Measurements from ENCODE around the gene EID2. TPM values are rescaled to one million over a fixed set of nuclear protein-coding genes. Genes with fewer than 3 reads are reported as not detected.

The EID2 gene
- total and polyA plus RNA-seq, 2 of the 13 experiments (the other 11 are each of a cell fraction or from before 2014, with no cell fraction given), result 3.7 to 14.1 TPM

DNA sequence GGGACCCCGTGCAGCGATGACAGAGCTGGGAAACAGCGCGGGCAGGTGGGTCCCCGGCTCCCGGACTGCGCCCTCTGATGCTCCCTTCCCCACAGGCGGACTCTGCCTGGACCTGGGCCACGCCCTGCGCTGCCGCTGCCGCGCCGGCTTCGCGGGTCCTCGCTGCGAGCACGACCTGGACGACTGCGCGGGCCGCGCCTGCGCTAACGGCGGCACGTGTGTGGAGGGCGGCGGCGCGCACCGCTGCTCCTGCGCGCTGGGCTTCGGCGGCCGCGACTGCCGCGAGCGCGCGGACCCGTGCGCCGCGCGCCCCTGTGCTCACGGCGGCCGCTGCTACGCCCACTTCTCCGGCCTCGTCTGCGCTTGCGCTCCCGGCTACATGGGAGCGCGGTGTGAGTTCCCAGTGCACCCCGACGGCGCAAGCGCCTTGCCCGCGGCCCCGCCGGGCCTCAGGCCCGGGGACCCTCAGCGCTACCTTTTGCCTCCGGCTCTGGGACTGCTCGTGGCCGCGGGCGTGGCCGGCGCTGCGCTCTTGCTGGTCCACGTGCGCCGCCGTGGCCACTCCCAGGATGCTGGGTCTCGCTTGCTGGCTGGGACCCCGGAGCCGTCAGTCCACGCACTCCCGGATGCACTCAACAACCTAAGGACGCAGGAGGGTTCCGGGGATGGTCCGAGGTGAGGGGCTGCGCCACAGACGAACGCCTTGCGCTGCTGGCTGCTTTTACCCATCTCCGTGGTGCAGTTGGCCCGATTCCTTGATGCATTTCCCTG lies 32.8 kb downstream of the EID2 start (continued):
- TF ChIP-seq ZNF879 (CRISPR knock-in tag; IDR thresholded peaks at IDR 0.05), result peak; percentile 86; the same call in 1 of the 2 replicates
- TF ChIP-seq HDAC6 (IDR thresholded peaks at IDR 0.05; ENCODE audit: low read depth, low read length), result no peak
- peak; percentile 66; the same call in 1 of the 2 replicates for TF ChIP-seq GABPB1 (CRISPR knock-in tag; IDR thresholded peaks at IDR 0.05)
- TF ChIP-seq ZMAT3 (CRISPR knock-in tag; conservative IDR thresholded peaks at IDR 0.05), result peak; percentile 96
- TF ChIP-seq, protein P1, sequence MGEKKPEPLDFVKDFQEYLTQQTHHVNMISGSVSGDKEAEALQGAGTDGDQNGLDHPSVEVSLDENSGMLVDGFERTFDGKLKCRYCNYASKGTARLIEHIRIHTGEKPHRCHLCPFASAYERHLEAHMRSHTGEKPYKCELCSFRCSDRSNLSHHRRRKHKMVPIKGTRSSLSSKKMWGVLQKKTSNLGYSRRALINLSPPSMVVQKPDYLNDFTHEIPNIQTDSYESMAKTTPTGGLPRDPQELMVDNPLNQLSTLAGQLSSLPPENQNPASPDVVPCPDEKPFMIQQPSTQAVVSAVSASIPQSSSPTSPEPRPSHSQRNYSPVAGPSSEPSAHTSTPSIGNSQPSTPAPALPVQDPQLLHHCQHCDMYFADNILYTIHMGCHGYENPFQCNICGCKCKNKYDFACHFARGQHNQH (CRISPR knock-in tag; IDR thresholded peaks at IDR 0.05), result no peak
- peak; percentile 82 for TF ChIP-seq BHLHE40 (IDR thresholded peaks at IDR 0.05; ENCODE audit: low read length)
- peak; percentile 36; the same call in 1 of the 2 replicates for TF ChIP-seq AHR (CRISPR knock-in tag; IDR thresholded peaks at IDR 0.05)
- TF ChIP-seq, protein P2, sequence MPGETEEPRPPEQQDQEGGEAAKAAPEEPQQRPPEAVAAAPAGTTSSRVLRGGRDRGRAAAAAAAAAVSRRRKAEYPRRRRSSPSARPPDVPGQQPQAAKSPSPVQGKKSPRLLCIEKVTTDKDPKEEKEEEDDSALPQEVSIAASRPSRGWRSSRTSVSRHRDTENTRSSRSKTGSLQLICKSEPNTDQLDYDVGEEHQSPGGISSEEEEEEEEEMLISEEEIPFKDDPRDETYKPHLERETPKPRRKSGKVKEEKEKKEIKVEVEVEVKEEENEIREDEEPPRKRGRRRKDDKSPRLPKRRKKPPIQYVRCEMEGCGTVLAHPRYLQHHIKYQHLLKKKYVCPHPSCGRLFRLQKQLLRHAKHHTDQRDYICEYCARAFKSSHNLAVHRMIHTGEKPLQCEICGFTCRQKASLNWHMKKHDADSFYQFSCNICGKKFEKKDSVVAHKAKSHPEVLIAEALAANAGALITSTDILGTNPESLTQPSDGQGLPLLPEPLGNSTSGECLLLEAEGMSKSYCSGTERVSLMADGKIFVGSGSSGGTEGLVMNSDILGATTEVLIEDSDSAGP (CRISPR knock-in tag; IDR thresholded peaks at IDR 0.05; ENCODE audit: borderline replicate concordance), result peak; percentile 72
- peak; percentile 90; the same call in 1 of the 2 replicates for TF ChIP-seq ZNF564 (CRISPR knock-in tag; IDR thresholded peaks at IDR 0.05)
- peak; percentile 97; the same call in 1 of the 2 replicates for TF ChIP-seq ZNF367 (CRISPR knock-in tag; IDR thresholded peaks at IDR 0.05; ENCODE audit: borderline replicate concordance)
- peak; percentile 92 for TF ChIP-seq ZC3H13 (CRISPR knock-in tag; IDR thresholded peaks at IDR 0.05)
- peak; percentile 61; the same call in 1 of the 2 replicates for TF ChIP-seq TOE1 (CRISPR knock-in tag; IDR thresholded peaks at IDR 0.05)
- TF ChIP-seq, protein P3, sequence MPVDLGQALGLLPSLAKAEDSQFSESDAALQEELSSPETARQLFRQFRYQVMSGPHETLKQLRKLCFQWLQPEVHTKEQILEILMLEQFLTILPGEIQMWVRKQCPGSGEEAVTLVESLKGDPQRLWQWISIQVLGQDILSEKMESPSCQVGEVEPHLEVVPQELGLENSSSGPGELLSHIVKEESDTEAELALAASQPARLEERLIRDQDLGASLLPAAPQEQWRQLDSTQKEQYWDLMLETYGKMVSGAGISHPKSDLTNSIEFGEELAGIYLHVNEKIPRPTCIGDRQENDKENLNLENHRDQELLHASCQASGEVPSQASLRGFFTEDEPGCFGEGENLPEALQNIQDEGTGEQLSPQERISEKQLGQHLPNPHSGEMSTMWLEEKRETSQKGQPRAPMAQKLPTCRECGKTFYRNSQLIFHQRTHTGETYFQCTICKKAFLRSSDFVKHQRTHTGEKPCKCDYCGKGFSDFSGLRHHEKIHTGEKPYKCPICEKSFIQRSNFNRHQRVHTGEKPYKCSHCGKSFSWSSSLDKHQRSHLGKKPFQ (CRISPR knock-in tag; IDR thresholded peaks at IDR 0.05; ENCODE audit: insufficient replicate concordance), result peak; percentile 38
- peak; percentile 99 for TF ChIP-seq ZNF883 (CRISPR knock-in tag; IDR thresholded peaks at IDR 0.05; ENCODE audit: not compliant biosample characterization)
- no peak for TF ChIP-seq ZNF24 (IDR thresholded peaks at IDR 0.05)
- TF ChIP-seq ZNF335 (CRISPR knock-in tag; IDR thresholded peaks at IDR 0.05), result no peak
- peak; percentile 99 for TF ChIP-seq IRX3 (CRISPR knock-in tag; IDR thresholded peaks at IDR 0.05; ENCODE audit: borderline replicate concordance, low read depth)
- TF ChIP-seq KDM2A (CRISPR knock-in tag; IDR thresholded peaks at IDR 0.05; ENCODE audit: borderline replicate concordance, low read depth), result peak; percentile 62; the same call in 1 of the 2 replicates
- TF ChIP-seq, protein P4, sequence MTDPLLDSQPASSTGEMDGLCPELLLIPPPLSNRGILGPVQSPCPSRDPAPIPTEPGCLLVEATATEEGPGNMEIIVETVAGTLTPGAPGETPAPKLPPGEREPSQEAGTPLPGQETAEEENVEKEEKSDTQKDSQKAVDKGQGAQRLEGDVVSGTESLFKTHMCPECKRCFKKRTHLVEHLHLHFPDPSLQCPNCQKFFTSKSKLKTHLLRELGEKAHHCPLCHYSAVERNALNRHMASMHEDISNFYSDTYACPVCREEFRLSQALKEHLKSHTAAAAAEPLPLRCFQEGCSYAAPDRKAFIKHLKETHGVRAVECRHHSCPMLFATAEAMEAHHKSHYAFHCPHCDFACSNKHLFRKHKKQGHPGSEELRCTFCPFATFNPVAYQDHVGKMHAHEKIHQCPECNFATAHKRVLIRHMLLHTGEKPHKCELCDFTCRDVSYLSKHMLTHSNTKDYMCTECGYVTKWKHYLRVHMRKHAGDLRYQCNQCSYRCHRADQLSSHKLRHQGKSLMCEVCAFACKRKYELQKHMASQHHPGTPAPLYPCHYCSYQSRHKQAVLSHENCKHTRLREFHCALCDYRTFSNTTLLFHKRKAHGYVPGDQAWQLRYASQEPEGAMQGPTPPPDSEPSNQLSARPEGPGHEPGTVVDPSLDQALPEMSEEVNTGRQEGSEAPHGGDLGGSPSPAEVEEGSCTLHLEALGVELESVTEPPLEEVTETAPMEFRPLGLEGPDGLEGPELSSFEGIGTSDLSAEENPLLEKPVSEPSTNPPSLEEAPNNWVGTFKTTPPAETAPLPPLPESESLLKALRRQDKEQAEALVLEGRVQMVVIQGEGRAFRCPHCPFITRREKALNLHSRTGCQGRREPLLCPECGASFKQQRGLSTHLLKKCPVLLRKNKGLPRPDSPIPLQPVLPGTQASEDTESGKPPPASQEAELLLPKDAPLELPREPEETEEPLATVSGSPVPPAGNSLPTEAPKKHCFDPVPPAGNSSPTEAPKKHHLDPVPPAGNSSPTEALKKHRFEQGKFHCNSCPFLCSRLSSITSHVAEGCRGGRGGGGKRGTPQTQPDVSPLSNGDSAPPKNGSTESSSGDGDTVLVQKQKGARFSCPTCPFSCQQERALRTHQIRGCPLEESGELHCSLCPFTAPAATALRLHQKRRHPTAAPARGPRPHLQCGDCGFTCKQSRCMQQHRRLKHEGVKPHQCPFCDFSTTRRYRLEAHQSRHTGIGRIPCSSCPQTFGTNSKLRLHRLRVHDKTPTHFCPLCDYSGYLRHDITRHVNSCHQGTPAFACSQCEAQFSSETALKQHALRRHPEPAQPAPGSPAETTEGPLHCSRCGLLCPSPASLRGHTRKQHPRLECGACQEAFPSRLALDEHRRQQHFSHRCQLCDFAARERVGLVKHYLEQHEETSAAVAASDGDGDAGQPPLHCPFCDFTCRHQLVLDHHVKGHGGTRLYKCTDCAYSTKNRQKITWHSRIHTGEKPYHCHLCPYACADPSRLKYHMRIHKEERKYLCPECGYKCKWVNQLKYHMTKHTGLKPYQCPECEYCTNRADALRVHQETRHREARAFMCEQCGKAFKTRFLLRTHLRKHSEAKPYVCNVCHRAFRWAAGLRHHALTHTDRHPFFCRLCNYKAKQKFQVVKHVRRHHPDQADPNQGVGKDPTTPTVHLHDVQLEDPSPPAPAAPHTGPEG (CRISPR knock-in tag; IDR thresholded peaks at IDR 0.05), result peak; percentile 96

Data from HepG2 (cell line).